ENCODE data around the gene LRRC56. TPM values are rescaled to one million over a fixed set of nuclear protein-coding genes. Genes with fewer than 3 reads are reported as not detected.

LRRC56 gene
- total RNA-seq, 1 experiment from 2014 or later = 3.4 TPM

DNA sequence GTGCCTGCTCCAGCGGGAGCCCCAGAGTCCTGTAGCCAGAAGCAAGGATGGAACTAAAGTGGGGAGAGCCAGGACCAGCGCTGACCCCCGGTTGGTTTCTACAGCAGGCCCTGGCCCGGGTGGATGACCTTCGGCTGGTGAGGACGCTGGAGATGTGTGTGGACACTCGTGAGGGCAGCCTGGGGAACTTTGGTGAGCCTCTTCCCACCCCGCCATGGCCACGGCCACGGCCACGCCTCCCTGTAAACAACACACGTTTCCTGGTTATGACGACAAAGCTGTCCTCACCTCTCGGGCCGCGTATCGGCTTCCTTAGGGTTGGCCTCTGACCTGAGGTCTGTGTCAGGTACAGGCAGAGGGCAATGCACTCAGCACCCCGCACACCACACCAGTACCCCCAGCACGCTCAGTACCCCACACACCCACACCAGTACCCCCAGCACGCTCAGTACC is 4.1 kb downstream of the LRRC56 start:
- H3K79me1 ChIP-seq (ENCODE audit: insufficient read depth, low read depth, low read length, poor library complexity, severe bottlenecking) = no peaks in the 10 kb centered on the region
- no peaks in the 10 kb centered on the region for H4K20me1 ChIP-seq (ENCODE audit: control insufficient read depth, insufficient read depth, insufficient read length)
- no peak overlapping the region for H3K27ac ChIP-seq (ENCODE audit: insufficient read length, low read depth, low read length)
- H3K4me3 Mint-ChIP-seq = no peak overlapping the region
- no peak overlapping the region for H3K18ac ChIP-seq (ENCODE audit: insufficient read length, low read depth, low read length)
- H3K9me3 ChIP-seq (ENCODE audit: control insufficient read depth, low read depth, low read length) = no peaks in the 10 kb centered on the region
- H2BK5ac ChIP-seq (ENCODE audit: insufficient read length, low read length) = no peak overlapping the region
- H4K8ac ChIP-seq (replicated peaks; ENCODE audit: insufficient read length, low read depth, low read length) = no peak overlapping the region
- H3K9ac ChIP-seq (ENCODE audit: extremely low read depth, insufficient read length, low read length) = no peak overlapping the region
- H3K14ac ChIP-seq (ENCODE audit: insufficient read depth, low read length) = no peak overlapping the region
- no peak overlapping the region for H2AFZ ChIP-seq (ENCODE audit: low read length)
- H4K5ac ChIP-seq (ENCODE audit: insufficient read length, low read depth, low read length) = no peak overlapping the region
- no peak overlapping the region for H2BK12ac ChIP-seq (ENCODE audit: insufficient read length, low read depth, low read length)
- H4K91ac ChIP-seq (ENCODE audit: insufficient read length, low read depth, low read length) = no peak overlapping the region
- H2BK15ac ChIP-seq (ENCODE audit: low read depth, low read length) = no peak overlapping the region
- H2BK20ac ChIP-seq (ENCODE audit: low read depth, low read length, poor library complexity, severe bottlenecking) = no peak overlapping the region
- H3K4me2 ChIP-seq (ENCODE audit: insufficient read depth, insufficient read length, low read length) = no peak overlapping the region
- no peak overlapping the region for H3K27ac Mint-ChIP-seq
- H3K56ac ChIP-seq (ENCODE audit: insufficient read length, low read depth, low read length) = no peak overlapping the region
- TF ChIP-seq, protein P1, sequence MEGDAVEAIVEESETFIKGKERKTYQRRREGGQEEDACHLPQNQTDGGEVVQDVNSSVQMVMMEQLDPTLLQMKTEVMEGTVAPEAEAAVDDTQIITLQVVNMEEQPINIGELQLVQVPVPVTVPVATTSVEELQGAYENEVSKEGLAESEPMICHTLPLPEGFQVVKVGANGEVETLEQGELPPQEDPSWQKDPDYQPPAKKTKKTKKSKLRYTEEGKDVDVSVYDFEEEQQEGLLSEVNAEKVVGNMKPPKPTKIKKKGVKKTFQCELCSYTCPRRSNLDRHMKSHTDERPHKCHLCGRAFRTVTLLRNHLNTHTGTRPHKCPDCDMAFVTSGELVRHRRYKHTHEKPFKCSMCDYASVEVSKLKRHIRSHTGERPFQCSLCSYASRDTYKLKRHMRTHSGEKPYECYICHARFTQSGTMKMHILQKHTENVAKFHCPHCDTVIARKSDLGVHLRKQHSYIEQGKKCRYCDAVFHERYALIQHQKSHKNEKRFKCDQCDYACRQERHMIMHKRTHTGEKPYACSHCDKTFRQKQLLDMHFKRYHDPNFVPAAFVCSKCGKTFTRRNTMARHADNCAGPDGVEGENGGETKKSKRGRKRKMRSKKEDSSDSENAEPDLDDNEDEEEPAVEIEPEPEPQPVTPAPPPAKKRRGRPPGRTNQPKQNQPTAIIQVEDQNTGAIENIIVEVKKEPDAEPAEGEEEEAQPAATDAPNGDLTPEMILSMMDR (conservative IDR thresholded peaks at IDR 0.05) = no peak
- WGBS (ENCODE audit: extremely low coverage, insufficient read length, low lambda C conversion rate) = no CpG with 5 or more reads among the region's 20 CpGs
- no peaks in the 10 kb centered on the region for H3K4me1 ChIP-seq (ENCODE audit: insufficient read depth, low read length)
- no peak for DNase-seq
- no peak overlapping the region for H3T11ph ChIP-seq (ENCODE audit: low read length)
- peaks cover 13% of the 10 kb centered on the region for H3K27me3 Mint-ChIP-seq (ENCODE audit: low read depth)
- no peak overlapping the region for H3K4ac ChIP-seq (ENCODE audit: low read depth, low read length)
- no peak overlapping the region for H2AK5ac ChIP-seq (ENCODE audit: insufficient read length, low read length)
- H3K23me2 ChIP-seq (ENCODE audit: insufficient read length, low read depth, low read length, poor library complexity, severe bottlenecking) = peaks cover 9% of the 10 kb centered on the region
- H3K23ac ChIP-seq (ENCODE audit: insufficient read length, low read depth, low read length) = no peak overlapping the region
- peaks cover 7 to 9% of the 10 kb centered on the region in 2 experiments; a peak in 3 of 4 replicates for H3K4me1 Mint-ChIP-seq
- no peak overlapping the region for H2BK120ac ChIP-seq (ENCODE audit: low read depth, low read length, poor library complexity, severe bottlenecking)
- H3K27me3 ChIP-seq (ENCODE audit: insufficient read depth, low read length) = no peaks in the 10 kb centered on the region
- peaks cover 0 to 2% of the 10 kb centered on the region in 2 experiments; a peak in 2 of 5 replicates for H3K9me3 Mint-ChIP-seq
- H3K79me2 ChIP-seq (ENCODE audit: insufficient read depth, low read length) = no peaks in the 10 kb centered on the region
- peaks cover 2 to 7% (median 5%) of the 10 kb centered on the region in 3 experiments; a peak in 5 of 7 replicates for H3K36me3 Mint-ChIP-seq (ENCODE audit: insufficient read depth in 1 of 3, low read depth in 3 of 3)
